Liver (tissue), 3 donors: Measurements from ENCODE around the gene OSBPL1A.

Experiments
- CTCF ChIP-seq: fragments of 150-350 bp; IDR thresholded peaks from 2 replicates; pipeline ENCODE4 v1.5.1; 2017; ENCODE audit warnings: improper control_type of control experiment, low read depth, low read length; ENCODE audit not compliant: missing input control
- RXRA ChIP-seq, 2 donors: IDR thresholded peaks; 2 replicates each; pipeline ENCODE4 v1.6.1; 2017 to 2018; ENCODE audit warnings: antibody characterized with exemption in 2 of 2, mild to moderate bottlenecking in 1 of 2
- YY1 ChIP-seq: IDR thresholded peaks from 2 replicates; pipeline ENCODE4 v1.6.1; 2016; ENCODE audit warnings: antibody characterized with exemption, mild to moderate bottlenecking
- donor health status: healthy.
- donor health status: healthy.

DNA sequence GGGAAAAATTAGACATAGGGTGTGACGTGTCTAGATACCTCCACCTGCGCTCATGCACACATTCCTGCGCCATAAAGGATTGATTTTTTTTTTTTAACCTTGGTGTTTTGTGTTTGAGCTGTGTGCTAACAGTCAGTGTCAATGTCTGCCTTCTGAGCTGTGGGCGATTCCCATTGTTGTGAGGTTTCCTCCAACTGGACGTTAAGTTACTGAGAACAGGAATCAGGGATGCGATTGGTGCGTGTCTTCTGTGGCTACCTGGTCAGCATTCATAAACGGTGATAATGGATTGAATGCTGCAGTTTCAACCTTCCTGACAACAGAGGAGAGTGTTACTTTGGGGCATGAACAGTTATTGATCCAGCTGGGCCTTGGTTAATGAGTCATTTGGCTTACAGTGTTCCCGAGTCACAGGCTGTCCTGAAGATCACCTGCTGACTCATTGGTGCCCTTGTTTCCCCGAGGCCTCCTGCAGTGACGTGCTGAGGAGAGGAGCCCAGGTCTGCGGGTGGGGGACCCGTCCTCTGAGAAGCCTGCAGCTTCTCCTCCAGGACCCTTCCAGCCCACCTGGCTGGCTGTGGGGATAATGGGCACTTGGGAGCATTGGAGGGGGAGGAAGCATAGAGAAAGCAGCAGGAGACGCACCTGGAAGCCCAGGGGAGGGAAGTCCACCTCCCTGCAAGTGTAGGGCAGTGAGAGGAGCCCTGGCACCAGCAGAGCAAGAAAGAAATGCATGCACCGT is 284.6 kb downstream of the OSBPL1A start:
- TF ChIP-seq RXRA (IDR thresholded peaks at IDR 0.05) (peak; percentile 96 to 97), CTCF (no peak), YY1 (peak; percentile 93)
